Gastroesophageal sphincter (tissue), 4 donors: ENCODE measurements around the gene APEX1. TPM values are rescaled to one million over a fixed set of nuclear protein-coding genes. Genes with fewer than 3 reads are reported as not detected.
A peak's percentile ranks its signal among the peaks of the same experiment; 100 is the strongest.

Experiments used
- ATAC-seq: fragments of 150-250 bp; one replicate; pipeline ENCODE4 v1.9.1; 2016; ENCODE audit warnings: mild to moderate bottlenecking, moderate library complexity
- H3K27ac ChIP-seq, 4 donors: fragments of 200-600 bp; sonication (generic) in 3 of 4; 1 replicate in 3 of 4; 2 replicates in 1 of 4; pipeline ENCODE4 v1.5.1; 2016 to 2019
- H3K27me3 ChIP-seq: fragments of 200-600 bp; sonication (generic); one replicate; pipeline ENCODE4 v1.5.1; 2019
- H3K36me3 ChIP-seq, 2 donors: fragments of 200-600 bp; sonication (generic); one replicate each; pipeline ENCODE4 v1.5.1; 2019; ENCODE audit warnings: control low read depth in 1 of 2
- H3K4me1 ChIP-seq, 3 donors: fragments of 200-600 bp; sonication (generic); 1 replicate in 2 of 3; 2 replicates in 1 of 3; pipeline ENCODE4 v1.5.1; 2016 to 2019; ENCODE audit warnings: control low read depth in 2 of 3
- H3K4me3 ChIP-seq, 2 donors: fragments of 200-600 bp; sonication (generic); one replicate each; pipeline ENCODE4 v1.5.1; 2019; ENCODE audit warnings: mild to moderate bottlenecking in 1 of 2, moderate library complexity in 1 of 2
- H3K9me3 ChIP-seq, 3 donors: fragments of 200-600 bp; sonication (generic); one replicate each; pipeline ENCODE4 v1.5.1; 2017 to 2019; ENCODE audit warnings: control low read depth in 2 of 3
- CTCF ChIP-seq, 4 experiments: fragments of 200-600 bp in 2 of 4; fragments of 450-650 bp in 2 of 4; sonication (generic) in 1 of 4; IDR thresholded peaks; one replicate each; pipeline ENCODE4 v1.5.1; 2017 to 2019; ENCODE audit warnings: antibody characterized with exemption in 4 of 4, mild to moderate bottlenecking in 2 of 4, moderate library complexity in 2 of 4
- EP300 ChIP-seq: sonication (generic); formaldehyde crosslinking; IDR thresholded peaks from one replicate; pipeline ENCODE4 v1.6.1; 2017; ENCODE audit warnings: antibody characterized with exemption, mild to moderate bottlenecking
- POLR2A ChIP-seq, 2 donors: fragments of 450-650 bp; IDR thresholded peaks; one replicate each; pipeline ENCODE4 v1.6.1; 2017; ENCODE audit warnings: antibody characterized with exemption in 2 of 2, mild to moderate bottlenecking in 2 of 2, moderate library complexity in 1 of 2
- POLR2AphosphoS5 ChIP-seq: sonication (generic); formaldehyde crosslinking; IDR thresholded peaks from one replicate; pipeline ENCODE4 v1.6.1; 2017; ENCODE audit warnings: antibody characterized with exemption
- WGBS, 2 donors: methylation state at CpG; one replicate each; pipeline ENCODE4 v1.1.5; 2018; ENCODE audit warnings: low coverage in 1 of 2; 5-methylcytosine and 5-hydroxymethylcytosine counted together
- total RNA-seq, 4 donors: library from RNA; depleted of rRNA; stranded (reverse); fragments of >200 nt; gene quantifications; one replicate each; pipeline ENCODE4 v1.1.0, GENCODE V29; 2016

APEX1 gene
- total RNA-seq, 4 donors from 2014 or later: 86.2 to 120 (median 98.0) TPM

GRCh38 chr14:20468764-20469241 lies 13.8 kb downstream of the APEX1 start:
- H3K4me3 ChIP-seq: peak overlapping the region; percentile 61 to 83
- TF ChIP-seq POLR2AphosphoS5: no peak
- TF ChIP-seq CTCF (IDR thresholded peaks at IDR 0.05): no peak
- TF ChIP-seq POLR2A (IDR thresholded peaks at IDR 0.05): no peak
- TF ChIP-seq EP300: no peak
- no peaks in the 10 kb centered on the region for H3K27me3 ChIP-seq
- no peaks in the 10 kb centered on the region for H3K9me3 ChIP-seq
- no peak for ATAC-seq
- peaks cover 0 to 21% (median 10%) of the 10 kb centered on the region in 3 donors for H3K4me1 ChIP-seq
- H3K27ac ChIP-seq: peak overlapping the region in 3 of 4 donors; percentile 84 to 95 (median 90)
- peaks cover 0 to 17% of the 10 kb centered on the region in 2 donors for H3K36me3 ChIP-seq
- WGBS, 2 donors: 40 to 44% methylated on average over 6 to 9 of the region's 16 CpGs

DNA sequence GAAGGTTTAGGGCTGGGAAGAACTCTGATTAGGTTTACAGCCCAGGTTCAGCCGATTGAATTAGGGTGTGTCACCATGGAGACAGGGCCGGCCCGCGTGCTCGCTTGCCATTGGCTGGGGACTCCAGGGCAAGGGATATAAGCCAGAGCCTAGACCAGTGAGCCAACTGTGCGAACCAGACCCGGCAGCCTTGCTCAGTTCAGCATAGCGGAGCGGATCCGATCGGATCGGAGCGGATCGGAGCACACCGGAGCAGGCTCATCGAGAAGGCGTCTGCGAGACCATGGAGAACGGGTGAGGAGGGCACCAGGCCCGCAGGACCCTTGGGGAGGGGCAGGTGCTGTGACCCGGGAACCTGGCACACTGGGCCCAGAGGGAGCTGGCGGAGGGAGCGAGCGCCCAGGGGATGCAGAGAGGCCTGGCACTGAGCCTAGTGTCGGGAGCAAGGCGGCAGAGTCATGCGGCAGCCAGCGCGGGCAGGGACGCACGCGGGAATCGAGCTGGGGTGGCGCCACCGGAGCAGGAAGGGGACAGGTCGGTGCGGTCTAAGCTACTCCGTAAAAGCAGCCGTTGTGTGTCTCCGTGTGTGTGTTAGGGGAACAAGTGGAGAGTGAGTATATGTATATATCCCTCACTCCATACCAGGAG lies 14.3 kb downstream of the APEX1 start, which contains the start of gene PNP:
Gene PNP (plus strand): TSS at position 165 of the 648 bp plus-strand sequence. CDS start 119 bp downstream, at position 284.
- TF ChIP-seq CTCF (IDR thresholded peaks at IDR 0.05) (no peak), POLR2AphosphoS5 (peak; percentile 99), POLR2A (IDR thresholded peaks at IDR 0.05) (peak; percentile 83 to 91), EP300 (no peak)

DNA sequence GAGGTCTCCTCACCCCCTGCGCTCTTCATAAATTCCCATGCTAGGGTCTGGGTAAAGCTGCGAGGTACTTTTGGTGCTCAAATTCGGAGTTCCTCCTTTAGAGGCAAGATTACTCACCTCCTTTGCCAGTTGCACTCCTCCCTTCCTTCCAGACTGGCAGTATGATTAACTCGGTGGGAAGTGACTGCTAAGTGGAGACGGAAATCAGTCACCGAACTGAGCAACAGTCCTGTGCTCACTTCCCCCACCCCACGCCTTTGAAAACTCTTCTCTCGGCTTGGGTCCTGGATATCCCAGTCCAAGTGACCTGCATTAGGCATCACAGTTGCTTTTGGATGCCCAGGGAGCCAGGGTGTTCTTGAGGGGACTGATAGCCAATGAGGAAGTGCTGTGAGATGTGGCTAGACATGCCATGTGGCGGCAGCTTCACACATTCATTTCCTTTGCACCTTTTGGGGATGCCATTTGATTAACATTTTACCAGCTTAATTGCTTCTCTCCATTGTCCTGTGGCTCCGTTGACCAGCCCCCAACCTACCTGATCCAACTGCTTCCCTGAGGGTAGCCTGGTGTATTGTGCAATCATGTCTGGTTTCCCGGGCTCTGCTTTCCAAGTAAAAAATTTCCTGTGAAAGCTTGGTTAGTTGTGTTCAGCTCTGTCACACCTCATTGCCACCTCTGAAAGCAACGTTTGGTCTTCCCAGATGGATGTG lies 15.0 kb downstream of the APEX1 start:
- H3K4me3 ChIP-seq: peak overlapping the region; percentile 61 to 83
- peaks cover 0 to 27% of the 10 kb centered on the region in 2 donors for H3K36me3 ChIP-seq
- WGBS, 2 donors: 6 to 8% methylated on average over 6 to 9 of the region's 12 CpGs
- no peaks in the 10 kb centered on the region for H3K9me3 ChIP-seq
- no peaks in the 10 kb centered on the region for H3K27me3 ChIP-seq
- H3K4me1 ChIP-seq: peaks cover 0 to 21% (median 10%) of the 10 kb centered on the region in 3 donors
- peak; percentile 65 for ATAC-seq
- H3K27ac ChIP-seq: peak overlapping the region; percentile 66 to 95 (median 87)
- TF ChIP-seq EP300: no peak
- no peak for TF ChIP-seq CTCF (IDR thresholded peaks at IDR 0.05)
- peak; percentile 60 for TF ChIP-seq POLR2AphosphoS5

More for the DNA sequence above, 14.3 kb downstream of the APEX1 start, which contains the start of gene PNP:
- H3K36me3 ChIP-seq: peaks cover 0 to 21% of the 10 kb centered on the region in 2 donors
- no peaks in the 10 kb centered on the region for H3K9me3 ChIP-seq
- H3K27ac ChIP-seq: peak within 1 kb of the TSS; percentile 66 to 95 (median 87)
- WGBS, 2 donors: 7% methylated on average over 2 of the region's 40 CpGs; no CpG with 5 or more reads in 1 of the 2 donors
- no peaks in the 10 kb centered on the region for H3K27me3 ChIP-seq
- peaks cover 0 to 21% (median 10%) of the 10 kb centered on the region in 3 donors for H3K4me1 ChIP-seq
- peak within 1 kb of the TSS; percentile 61 to 83 for H3K4me3 ChIP-seq
- peak; percentile 98 for ATAC-seq

- H3K27ac ChIP-seq: peak overlapping the region in 2 of 4 donors; percentile 84 to 90
- H3K4me1 ChIP-seq: peaks cover 0 to 21% (median 10%) of the 10 kb centered on the region in 3 donors
- WGBS, 2 donors: 0% methylated on average over 1 to 2 of the region's 2 CpGs
- peak overlapping the region in 1 of 2 donors; percentile 61 for H3K4me3 ChIP-seq
- H3K27me3 ChIP-seq: no peaks in the 10 kb centered on the region
- TF ChIP-seq POLR2AphosphoS5 (no peak), EP300 (no peak), POLR2A (IDR thresholded peaks at IDR 0.05) (no peak), CTCF (IDR thresholded peaks at IDR 0.05) (no peak)
- no peaks in the 10 kb centered on the region for H3K9me3 ChIP-seq
- peaks cover 0 to 33% of the 10 kb centered on the region in 2 donors for H3K36me3 ChIP-seq
- ATAC-seq: no peak
Measured at GRCh38 chr14:20470603-20470901, 15.5 kb downstream of the APEX1 start.
